ENCODE measurements around the gene PYGO2. TPM values are rescaled to one million over a fixed set of nuclear protein-coding genes. Genes with fewer than 3 reads are reported as not detected.
"Not testable (repeated sequence)": the region's sequence is repeated elsewhere in the genome, so short reads cannot be mapped to it uniquely, and the experiment has no call there.

Gene PYGO2
- total RNA-seq, 4 donors from 2014 or later, result 14.4 to 18.8 (median 17.5) TPM

DNA sequence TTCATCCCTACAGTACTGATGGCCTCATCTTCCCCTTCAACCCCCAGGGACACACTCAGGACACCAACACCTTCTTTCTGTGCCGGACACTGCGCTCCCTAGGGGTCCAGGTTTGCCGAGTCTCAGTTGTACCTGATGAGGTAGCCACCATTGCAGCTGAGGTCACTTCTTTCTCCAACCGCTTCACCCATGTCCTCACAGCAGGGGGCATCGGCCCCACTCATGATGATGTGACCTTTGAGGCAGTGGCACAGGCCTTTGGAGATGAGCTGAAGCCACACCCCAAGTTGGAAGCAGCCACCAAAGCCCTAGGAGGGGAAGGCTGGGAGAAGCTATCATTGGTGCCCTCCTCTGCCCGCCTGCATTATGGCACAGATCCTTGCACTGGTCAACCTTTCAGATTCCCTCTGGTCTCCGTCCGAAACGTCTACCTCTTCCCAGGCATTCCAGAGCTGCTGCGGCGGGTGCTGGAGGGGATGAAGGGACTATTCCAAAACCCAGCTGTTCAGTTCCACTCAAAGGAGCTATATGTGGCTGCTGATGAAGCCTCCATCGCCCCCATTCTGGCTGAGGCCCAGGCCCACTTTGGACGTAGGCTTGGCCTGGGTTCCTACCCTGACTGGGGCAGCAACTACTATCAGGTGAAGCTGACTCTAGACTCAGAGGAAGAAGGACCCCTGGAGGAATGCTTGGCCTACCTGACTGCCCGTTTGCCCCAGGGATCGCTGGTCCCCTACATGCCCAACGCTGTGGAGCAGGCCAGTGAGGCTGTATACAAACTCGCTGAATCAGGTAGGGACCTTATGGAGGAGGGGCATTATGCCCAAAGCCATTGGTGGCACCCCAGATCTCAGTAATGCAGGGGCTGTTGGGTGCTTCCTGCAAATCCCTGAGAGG lies 26.7 kb upstream of the PYGO2 start:
- intact Hi-C loops (cut with DNase I), result no loop called here
- TF ChIP-seq, protein P1, sequence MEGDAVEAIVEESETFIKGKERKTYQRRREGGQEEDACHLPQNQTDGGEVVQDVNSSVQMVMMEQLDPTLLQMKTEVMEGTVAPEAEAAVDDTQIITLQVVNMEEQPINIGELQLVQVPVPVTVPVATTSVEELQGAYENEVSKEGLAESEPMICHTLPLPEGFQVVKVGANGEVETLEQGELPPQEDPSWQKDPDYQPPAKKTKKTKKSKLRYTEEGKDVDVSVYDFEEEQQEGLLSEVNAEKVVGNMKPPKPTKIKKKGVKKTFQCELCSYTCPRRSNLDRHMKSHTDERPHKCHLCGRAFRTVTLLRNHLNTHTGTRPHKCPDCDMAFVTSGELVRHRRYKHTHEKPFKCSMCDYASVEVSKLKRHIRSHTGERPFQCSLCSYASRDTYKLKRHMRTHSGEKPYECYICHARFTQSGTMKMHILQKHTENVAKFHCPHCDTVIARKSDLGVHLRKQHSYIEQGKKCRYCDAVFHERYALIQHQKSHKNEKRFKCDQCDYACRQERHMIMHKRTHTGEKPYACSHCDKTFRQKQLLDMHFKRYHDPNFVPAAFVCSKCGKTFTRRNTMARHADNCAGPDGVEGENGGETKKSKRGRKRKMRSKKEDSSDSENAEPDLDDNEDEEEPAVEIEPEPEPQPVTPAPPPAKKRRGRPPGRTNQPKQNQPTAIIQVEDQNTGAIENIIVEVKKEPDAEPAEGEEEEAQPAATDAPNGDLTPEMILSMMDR (IDR thresholded peaks at IDR 0.05), result no peak
- TF ChIP-seq POLR2A (IDR thresholded peaks at IDR 0.05), result no peak
- no peaks in the 10 kb centered on the region for H3K27me3 ChIP-seq
- no peaks in the 10 kb centered on the region for H3K9me3 ChIP-seq
- no peak for DNase-seq
- peaks cover 14 to 69% (median 15%) of the 10 kb centered on the region in 3 donors for H3K36me3 ChIP-seq
- no peak overlapping the region for H3K27ac ChIP-seq
- 91 to 93% methylated on average over 7 to 13 of the region's 17 CpGs for WGBS, 2 donors
- peaks cover 9 to 54% (median 10%) of the 10 kb centered on the region in 3 donors for H3K4me1 ChIP-seq
- no peak overlapping the region for H3K4me3 ChIP-seq

DNA sequence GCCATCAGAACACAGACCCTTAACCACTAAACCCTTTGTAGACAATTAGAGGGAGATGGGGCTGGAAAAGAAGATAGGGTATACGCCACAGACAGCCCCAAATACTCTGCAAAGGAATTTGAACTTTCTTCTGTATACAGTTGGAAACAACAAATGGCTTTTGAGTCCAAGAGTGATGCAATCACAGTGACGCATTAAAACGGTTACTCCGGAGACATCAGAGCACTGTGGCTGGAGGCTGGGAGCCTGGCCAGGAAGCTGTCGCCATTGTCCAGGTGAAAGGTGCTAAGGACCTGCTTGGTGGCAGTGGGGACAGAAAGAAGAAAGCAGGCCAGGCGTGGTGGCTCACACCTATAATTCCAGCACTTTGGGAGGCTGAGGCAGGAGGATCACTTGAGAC lies 25.7 kb upstream of the PYGO2 start:
- H3K27me3 ChIP-seq, result no peaks in the 10 kb centered on the region

DNA sequence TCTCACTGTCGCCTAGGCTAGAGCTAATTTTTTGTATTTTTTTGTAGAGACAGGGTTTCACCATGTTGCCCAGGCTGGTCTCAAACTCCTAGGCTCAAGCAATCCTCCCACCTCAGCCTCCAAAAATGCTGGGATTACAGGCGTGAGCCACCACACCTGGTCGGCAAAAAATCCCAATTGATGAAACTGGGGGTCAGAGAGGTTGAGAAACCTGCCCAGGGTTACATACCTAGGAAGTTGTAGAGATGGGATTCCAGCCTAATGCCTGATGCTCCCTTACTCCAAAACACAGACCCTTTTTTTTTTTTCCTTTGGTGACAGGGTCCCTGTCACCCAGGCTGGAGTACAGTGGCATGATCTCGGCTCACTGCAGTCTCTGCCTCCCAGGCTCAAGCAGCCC lies 25.2 kb upstream of the PYGO2 start:
- Histone ChIP-seq H3K36me3 (peaks cover 14 to 53% (median 15%) of the 10 kb centered on the region in 3 donors), H3K4me1 (peaks cover 15 to 62% (median 17%) of the 10 kb centered on the region in 3 donors)
- 81 to 98% methylated on average over 3 of the region's 4 CpGs for WGBS, 2 donors
- H3K27ac ChIP-seq; H3K9me3 ChIP-seq; DNase-seq; H3K27me3 ChIP-seq; H3K4me3 ChIP-seq; intact Hi-C loops (cut with DNase I): not testable (repeated sequence)

More for the DNA sequence above, 25.7 kb upstream of the PYGO2 start:
- DNase-seq, result no peak
- H3K9me3 ChIP-seq, result no peaks in the 10 kb centered on the region
- peaks cover 14 to 59% (median 15%) of the 10 kb centered on the region in 3 donors for H3K36me3 ChIP-seq
- 25 to 61% methylated on average over 4 to 5 of the region's 6 CpGs for WGBS, 2 donors
- intact Hi-C loops (cut with DNase I), result no loop called here
- H3K27ac ChIP-seq, result no peak overlapping the region
- H3K4me3 ChIP-seq, result no peak overlapping the region
- no peak for TF ChIP-seq POLR2A (IDR thresholded peaks at IDR 0.05)
- TF ChIP-seq, protein P1 (IDR thresholded peaks at IDR 0.05), result no peak
- peaks cover 14 to 61% (median 15%) of the 10 kb centered on the region in 3 donors for H3K4me1 ChIP-seq

DNA sequence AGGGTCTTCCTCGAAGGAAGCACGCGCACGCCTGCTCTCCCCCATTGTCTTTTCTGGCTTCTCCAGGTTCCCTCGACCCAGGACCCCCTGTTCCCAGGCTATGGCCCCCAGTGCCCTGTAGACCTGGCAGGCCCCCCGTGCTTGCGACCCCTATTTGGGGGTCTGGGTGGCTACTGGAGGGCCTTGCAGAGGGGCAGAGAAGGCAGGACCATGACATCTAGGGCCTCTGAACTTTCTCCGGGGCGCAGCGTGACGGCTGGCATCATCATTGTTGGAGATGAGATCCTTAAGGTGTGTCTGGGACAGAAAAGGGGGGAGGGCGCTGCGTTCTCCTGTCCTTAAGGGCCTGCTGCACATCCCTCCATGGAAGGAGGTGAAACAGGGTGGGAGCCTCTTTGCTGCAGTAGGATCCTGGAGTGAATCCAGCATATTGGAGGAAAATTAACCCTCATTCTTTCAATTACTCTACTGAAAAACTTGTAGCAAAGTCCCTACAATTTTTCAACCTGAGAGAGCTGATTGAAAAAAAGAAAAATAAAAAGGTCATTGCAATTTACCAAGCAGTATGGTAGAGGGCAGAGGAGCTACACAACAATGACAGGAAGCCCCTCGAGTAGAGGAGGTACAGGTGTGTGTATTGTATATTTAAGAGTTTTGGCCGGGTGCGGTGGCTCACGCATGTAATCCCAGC lies 22.3 kb upstream of the PYGO2 start:
- Histone ChIP-seq H3K4me3 (peak overlapping the region; percentile 45 to 76 (median 67)), H3K36me3 (peaks cover 2 to 43% (median 7%) of the 10 kb centered on the region in 3 donors), H3K4me1 (peaks cover 15 to 53% (median 17%) of the 10 kb centered on the region in 3 donors), H3K9me3 (no peaks in the 10 kb centered on the region), H3K27me3 (no peaks in the 10 kb centered on the region), H3K27ac (peak overlapping the region; percentile 66 to 88 (median 85))
- WGBS, 2 donors, result 7 to 8% methylated on average over 9 to 16 of the region's 17 CpGs
- intact Hi-C loops (cut with DNase I), result no loop called here
- no peak for TF ChIP-seq POLR2A (IDR thresholded peaks at IDR 0.05)
- TF ChIP-seq, protein P1 (IDR thresholded peaks at IDR 0.05), result no peak
- DNase-seq, result no peak

DNA sequence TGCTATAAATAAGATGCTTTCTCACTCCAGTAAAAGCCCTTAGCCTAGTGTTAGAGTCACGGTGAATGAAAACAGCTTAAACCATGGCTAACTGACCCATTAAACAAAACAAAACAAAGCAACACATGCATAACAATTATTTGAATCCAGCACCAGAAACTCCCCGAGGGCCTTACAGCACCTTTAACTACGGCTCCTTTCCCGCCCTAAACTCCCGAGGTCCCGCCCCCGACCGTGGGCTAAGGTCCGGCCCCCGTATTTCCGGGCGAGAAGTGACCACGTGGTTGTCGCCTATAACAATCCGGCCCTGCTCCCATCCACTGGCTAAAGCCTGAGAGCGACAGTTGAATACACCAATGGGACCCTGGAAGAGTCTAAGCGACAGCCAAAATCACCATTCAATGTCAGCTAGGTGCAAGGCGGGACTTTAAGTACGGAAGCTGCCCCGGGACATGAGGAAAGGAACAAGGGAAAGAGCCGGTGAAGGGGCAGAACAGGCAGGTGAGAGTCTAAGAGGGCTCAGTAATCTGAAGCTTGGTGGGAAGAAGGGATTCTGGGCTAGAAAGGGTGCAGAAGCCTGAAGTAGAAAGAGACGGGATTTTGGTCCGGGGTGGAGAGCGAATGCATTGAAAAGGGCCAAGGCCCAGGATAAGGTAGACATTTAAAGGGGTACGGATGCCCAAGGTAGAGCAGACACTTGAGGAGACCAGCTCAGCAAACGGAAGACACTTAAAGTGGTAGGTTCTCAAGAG lies 21.5 kb upstream of the PYGO2 start, which contains the start of gene FLAD1:
Gene FLAD1 (plus strand): TSS at position 448 of the 752 bp plus-strand sequence. CDS start 351 bp downstream, outside the sequence.
- Histone ChIP-seq H3K4me3 (peak within 1 kb of the TSS; percentile 45 to 76 (median 67)), H3K4me1 (peaks cover 15 to 45% (median 17%) of the 10 kb centered on the region in 3 donors), H3K27me3 (no peaks in the 10 kb centered on the region), H3K36me3 (peaks cover 0 to 40% (median 6%) of the 10 kb centered on the region in 3 donors), H3K27ac (peak within 1 kb of the TSS; percentile 66 to 88 (median 85)), H3K9me3 (no peaks in the 10 kb centered on the region)
- peak in 2 of 4 donors; percentile 54 to 85 for TF ChIP-seq POLR2A (IDR thresholded peaks at IDR 0.05)
- TF ChIP-seq, protein P1 (IDR thresholded peaks at IDR 0.05), result peak in 1 of 6 experiments; percentile 4
- peak; percentile 97 for DNase-seq
- 0% methylated on average over 20 to 24 of the region's 26 CpGs for WGBS, 2 donors
- intact Hi-C loops (cut with DNase I), result no loop called here
